ENCODE data around the gene VAV3. TPM values are rescaled to one million over a fixed set of nuclear protein-coding genes. Genes with fewer than 3 reads are reported as not detected.

Gene VAV3
- total RNA-seq, 1 donor from 2014 or later = 1.1 TPM

Other genes with a start within 250 kb of the VAV3 start
- 45.0 and 51.2 TPM in 2 replicates for gene SLC25A24, start 235.2 kb upstream of the VAV3 start, total RNA-seq

Measured in pulmonary artery endothelial cell (primary cell).